8988T (cell line): ENCODE results near the gene PGAP6.
"Not testable (repeated sequence)": the region's sequence is repeated elsewhere in the genome, so short reads cannot be mapped to it uniquely, and the experiment has no call there.

Experiments
- DNase-seq: peaks from one replicate; pipeline ENCODE4 v3.0.0; 2011

PGAP6 gene

DNA sequence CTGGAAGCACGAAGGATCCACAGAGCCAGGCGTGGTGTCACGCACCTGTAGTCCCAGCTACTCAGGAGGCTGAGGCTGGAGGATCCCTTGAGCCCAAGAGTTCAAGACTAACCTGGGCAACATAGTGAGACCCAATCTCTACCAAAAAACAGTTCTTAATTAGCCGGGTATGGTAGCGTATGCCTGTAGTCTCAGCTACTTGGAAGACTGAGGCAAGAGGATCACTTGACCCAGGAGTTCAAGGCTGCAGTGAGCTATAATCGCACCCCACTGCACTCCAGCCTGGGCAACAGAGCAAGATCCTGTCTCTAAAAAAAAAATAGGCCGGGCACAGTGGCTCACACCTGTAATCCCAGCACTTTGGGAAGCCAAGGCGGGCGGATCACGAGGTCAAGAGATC is 33.3 kb downstream of the PGAP6 start:
- DNase-seq, result not testable (repeated sequence)

DNA sequence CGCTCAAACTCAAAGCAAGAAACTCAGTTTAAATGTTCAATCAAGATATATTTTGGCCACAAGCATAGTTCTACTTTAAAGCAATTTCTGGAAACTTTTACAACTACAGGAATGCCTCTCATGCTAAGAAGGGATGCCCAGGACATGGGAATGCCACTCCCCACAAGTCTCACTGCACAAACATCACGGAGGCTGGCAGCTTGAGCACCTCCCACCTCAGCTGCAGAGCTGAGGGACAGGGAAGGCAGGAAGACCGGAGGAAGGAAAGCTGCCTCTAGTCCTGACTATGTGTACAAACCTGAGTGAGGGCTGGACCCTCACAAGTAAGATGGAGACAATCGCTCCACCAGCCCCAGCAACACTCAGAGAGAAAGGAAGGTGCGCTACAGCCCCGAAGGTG is 34.6 kb downstream of the PGAP6 start:
- no peak for DNase-seq

DNA sequence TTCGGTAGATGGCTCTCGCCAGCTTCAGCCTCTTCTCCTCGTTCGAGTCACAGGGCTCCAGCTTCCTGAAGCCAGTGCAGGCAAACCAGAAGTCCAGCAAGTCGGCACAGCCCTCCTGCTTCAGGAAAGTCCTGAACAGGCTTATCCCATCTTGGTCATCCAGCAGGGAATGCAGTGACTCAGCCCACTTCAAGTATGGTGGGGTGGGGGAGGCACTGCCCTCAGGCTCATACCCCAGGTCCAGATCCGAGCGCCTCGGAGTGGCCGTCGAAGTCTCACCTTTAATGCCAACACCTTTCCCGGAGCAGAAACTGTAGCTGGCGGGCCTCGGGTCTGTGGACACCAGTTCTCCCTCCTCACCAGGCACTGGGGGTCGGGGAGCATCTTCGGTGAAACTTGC is 35.2 kb downstream of the PGAP6 start:
- DNase-seq, result no peak

DNA sequence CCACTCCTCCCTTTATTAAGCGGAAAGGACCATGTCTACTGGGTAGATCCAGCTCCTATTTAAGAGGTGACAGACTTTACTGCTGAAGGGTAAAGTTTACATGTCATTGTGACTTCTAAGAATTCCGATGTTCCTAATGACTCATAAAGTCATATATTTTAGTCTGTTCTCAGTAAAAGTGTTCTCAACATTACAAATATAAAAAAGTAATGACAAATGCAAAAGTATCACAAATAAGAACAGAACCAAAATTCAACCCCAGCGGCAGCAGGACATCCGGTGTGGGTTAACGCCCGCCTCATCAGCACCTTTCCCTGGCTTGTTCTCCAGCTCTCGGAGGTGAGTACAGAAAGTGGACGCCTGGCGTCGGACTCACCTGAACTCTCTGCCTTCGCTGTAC is 36.0 kb downstream of the PGAP6 start:
- DNase-seq, result no peak

DNA sequence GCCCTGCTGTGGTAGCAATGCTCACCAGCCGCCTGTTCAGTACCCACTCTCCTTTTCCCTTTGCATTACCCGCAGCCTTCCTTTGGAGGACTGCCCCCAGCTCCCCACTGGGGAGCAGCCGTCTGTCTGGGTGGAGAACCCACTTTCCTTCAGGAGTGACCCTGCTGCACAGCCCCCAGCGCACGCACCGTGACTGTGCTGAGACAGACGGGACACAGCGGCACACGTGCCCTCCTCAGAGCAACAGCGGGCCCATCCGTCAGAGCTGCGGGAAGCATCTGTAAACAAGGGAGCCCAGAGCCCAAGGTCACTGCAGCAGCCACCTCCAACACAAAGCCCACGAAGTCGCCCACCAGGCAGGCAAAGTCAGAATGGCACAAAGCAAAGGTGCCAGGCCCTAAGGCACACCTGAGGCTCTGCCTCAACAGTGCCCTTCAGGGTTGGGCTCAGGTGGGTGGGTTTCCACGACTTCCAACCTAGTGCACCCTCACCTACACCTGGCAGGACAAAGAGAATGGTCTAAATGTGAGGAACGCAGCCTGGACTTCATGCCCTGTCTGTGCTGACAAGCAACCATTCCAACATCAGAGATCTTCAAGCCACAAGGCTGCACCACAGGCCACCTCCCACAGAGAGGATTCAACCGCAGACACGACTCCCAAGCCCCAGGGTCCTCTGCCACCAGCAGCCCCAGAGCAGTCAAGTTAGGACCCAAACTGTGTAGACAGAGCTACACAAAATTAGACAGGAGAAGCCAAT is 39.1 kb downstream of the PGAP6 start:
- no peak for DNase-seq

DNA sequence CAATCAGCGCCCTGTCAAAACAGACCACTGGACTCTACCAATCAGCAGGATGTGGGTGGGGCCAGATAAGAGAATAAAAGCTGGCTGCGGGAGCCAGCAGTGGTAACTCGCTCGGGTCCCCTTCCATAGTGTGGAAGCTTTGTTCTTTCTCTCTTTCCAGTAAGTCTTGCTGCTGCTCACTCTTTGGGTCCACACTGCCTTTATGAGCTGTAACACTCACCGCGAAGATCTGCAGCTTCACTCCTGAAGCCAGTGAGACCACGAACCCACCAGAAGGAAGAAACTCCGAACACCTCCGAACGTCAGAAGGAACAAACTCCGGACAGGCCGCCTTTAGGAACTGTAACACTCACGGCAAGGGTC is 39.8 kb downstream of the PGAP6 start:
- not testable (repeated sequence) for DNase-seq

DNA sequence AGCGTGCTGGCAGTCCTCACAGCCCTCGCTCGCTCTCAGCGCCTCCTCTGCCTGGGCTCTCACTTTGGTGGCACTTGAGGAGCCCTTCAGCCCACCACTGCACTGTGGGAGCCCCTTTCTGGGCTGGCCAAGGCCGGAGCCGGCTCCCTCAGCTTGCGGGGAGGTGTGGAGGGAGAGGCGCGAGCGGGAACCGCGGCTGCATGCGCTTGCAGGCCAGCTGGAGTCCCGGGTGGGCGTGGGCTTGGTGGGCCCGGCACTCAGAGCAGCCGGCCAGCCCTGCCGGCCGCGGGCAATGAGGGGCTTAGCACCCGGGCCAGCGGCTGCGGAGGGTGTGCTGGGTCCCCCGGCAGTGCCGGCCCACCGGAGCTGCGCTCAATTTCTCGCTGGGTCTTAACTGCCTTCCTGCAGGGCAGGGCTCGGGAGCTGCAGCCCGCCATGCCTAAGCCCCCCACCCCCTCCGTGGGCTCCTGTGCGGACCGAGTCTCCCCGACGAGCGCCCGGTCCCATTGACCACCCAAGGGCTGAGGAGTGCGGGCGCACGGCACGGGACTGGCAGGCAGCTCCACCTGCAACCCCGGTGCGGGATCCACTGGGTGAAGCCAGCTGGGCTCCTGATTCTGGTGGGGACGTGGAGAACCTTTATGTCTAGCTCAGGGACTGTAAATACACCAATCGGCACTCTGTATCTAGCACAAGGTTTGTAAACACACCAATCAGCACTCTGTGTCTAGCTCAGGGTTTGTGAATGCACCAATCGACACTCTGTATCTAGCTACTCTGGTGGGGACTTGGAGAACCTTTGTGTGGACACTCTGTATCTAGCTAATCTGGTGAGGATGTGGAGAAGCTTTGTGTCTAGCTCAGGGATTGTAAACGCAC is 40.4 kb downstream of the PGAP6 start:
- DNase-seq, result not testable (repeated sequence)

DNA sequence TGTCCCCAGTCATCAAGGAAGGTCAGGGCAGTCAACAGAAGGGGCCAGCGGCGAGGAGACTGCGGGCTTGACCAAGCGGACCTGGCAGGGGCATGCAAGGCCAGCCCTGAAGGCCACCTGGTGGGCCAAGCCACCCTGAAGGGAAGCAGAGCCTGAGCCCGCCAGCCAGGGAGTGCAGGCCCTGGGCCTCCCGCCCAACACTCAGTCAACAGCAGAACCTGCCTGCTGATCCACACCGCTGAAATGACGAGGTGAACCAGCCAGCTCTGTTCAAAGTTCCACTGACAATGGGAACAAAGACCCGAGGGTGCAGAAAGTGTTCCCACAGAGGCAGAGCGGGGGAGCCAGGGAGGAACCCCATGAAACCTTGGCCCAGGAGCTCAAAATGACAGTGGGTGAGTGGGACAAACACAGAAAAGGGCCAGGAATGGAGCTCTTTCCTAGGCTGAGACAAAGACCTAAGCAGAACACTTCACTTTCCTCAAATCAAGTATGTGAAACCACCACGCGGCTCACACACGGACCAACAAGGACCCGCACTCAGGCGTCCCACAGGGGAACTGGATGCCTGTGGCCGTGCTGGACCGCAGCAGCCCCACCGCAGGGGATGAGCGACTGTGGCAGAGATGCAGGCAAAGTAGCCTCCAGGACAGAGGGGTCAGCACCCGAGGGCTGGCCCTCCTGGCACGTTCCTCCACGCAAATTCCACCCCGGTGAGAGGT is 41.2 kb downstream of the PGAP6 start:
- DNase-seq, result no peak

DNA sequence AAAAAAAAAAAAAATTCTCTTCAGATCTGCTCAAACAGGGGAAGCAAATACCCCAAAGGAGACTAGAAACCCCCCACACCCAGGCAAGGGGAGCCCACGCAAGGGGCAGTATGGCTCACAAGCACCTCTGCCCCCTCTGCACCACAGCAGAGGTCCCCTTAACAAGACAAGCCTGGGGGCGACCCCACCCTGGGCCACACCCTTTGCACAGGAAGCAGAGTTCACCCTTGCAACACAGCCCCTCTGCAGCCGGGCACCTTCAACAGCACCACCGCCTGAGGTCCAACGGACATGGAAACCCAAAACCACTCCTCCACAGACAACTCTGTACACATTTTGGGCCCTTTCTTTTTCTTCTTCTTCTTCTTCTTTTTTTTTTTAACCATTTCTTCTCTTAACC is 42.1 kb downstream of the PGAP6 start:
- DNase-seq, result no peak

DNA sequence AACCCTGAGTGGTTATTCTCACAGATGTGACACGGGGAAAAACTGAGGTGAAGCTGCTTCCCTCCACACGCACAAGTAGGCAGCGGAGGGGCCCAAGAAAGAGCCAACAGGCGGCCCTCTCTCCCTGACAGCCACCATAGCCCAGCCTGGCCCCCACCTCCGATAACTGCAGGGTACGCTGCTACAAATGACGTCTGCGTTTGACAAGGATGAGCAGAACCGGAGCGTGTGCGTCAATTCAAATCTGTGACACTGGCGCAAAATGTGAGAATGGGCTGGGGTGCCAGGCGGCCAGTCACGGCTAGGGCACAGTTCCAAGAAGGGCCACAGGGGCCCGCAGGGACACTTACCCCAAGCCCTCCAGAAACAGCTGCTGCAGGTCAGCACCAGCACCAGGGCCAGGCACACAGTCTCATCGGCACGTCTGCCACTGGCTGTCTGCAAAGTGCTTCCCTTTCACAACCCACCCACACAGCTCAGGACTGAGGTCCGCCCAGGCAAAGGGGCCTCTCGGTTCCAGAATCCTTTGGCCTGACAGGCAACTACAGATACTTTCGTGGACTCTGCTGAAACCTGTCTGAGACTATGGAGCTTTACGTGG is 43.7 kb downstream of the PGAP6 start:
- no peak for DNase-seq

DNA sequence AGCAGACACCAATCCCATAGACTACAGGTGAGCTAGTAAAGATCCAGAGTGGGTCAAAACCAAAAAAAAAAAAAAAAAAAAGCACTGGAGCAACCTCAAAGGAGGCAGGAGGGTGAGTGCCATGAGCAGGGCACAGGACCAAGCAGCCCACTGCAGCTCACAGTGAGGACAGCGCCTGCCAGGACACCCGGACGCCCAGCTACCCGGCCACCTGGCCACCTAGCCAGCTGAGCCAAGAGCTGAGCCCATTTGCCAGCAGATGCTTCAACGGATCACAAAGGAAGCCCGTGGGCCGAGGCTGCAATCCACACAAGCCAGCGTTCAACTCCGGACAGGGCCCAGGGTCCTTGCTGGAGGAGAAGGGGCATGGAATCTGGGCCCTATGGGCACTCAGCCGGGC is 44.3 kb downstream of the PGAP6 start:
- DNase-seq, result no peak

DNA sequence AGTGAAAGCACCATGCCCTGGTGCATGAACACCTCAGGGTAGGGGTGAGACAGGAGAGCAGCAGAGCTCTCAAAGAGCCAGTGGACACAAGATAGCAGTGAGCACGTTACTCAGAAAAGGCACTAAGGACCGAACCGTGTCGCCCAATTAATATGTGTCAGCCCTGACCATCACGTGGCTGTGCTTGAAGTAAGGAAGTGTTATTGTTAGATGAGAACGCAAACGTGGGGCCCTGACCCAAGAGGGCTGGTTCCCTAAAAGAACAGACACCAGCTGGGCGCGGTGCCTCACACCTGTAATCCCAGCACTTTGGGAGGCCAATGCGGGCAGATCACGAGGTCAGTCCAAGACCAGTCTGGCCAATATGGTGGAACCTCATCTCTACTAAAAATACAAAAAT is 45.5 kb downstream of the PGAP6 start:
- no peak for DNase-seq

DNA sequence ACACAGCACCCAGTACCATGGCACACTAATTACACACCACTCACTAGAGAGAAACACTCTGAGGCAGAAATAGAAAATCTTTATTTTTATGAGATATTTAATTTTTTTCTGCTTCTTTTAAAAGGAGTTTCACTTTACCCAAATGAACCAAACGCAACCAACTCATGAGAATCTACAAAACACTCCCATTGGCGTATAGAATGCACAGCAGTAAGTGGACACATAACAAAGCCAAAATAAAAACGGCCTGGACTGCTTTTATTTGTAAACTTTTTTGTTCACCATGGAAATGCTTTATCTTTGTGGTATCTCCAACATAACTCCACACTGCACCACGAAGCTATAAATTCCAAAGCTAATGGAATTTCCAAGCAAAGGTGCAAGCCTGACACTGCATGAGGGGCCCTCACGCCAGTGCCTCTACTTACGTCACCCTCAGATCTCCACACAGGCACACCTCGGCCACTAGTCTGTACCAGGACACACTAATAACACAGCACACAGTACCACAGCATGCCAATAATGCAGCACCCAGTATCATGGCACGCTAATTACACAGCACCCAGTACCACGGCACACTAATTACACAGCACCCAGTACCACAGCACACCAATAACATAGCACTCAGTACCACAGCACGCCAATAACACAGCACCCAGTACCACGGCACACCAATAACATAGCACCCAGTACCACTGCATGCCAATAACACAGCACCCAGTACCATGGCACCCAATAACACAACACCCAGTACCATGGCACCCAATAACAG is 46.7 kb downstream of the PGAP6 start:
- not testable (repeated sequence) for DNase-seq

DNA sequence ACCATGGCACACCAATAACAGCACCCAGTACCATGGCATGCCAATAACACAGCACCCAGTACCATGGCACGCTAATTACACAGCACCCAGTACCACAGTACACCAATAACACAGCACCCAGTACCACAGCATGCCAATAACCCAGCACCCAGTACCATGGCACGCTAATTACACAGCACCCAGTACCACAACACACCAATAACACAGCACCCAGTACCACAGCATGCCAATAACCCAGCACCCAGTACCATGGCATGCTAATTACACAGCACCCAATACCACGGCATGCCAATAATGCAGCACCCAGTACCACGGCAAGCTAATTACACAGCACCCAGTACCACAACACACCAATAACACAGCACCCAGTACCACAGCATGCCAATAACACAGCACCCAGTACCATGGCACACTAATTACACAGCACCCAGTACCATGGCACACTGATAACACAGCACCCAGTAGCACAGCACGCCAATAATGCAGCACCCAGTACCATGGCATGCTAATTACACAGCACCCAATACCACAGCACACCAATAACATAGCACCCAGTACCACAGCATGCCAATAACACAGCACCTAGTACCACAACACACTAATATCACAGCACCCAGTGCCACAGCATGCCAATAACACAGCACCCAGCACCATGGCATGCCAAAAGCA is 47.5 kb downstream of the PGAP6 start:
- DNase-seq, result not testable (repeated sequence)

DNA sequence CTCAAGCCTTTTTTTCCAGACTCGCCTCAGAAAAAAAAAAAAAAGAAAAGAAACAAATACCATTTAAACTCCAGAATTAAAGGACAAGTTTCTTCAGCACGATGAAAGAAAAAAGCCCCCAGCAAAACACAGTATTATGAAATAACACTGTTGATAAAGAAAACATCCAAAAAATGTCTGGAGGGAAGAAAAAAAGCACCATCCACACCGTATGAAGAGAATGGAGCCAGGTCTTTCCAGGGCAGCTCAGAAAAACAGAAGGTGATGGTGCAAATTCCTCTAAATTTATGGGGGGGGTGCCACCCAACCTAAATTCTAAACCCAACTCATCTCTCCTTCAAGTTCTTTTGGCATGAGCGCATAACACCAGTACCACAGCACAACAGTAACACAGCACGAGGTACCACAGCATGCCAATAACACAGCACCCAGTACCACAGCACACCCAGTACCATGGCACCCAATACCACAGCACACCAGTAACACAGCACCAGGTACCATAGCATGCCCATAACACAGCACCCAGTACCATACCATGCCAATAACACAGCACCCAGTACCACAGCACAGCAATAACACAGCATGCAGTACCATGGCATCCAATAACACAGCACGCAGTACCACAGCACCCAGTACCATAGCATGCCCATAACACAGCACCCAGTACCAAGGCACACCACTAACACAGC is 48.2 kb downstream of the PGAP6 start:
- DNase-seq, result no peak

DNA sequence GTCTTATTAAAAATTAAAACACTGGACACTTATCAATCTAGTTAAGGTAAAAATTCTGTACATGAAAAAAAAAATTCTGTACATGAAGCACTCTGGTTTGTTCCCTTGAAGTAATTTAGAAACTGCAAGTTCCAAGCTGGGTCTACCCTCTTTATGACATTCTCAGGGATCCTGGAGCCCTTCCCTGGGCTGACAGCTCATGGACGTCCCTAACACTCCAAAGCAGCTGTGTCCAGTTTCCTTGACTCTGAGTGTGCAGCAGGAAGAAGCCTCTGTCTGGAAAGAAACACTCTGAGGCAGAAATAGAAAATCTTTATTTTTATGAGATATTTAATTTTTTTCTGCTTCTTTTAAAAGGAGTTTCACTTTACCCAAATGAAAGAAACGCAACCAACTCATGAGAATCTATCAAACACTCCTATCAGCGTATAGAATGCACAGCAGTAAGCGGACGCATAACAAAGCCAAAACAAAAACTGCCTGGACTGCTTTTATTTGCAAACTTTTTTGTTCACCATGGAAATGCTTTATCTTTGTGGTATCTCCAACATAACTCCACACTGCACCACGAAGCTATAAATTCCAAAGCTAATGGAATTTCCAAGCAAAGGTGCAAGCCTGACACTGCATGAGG is 50.5 kb downstream of the PGAP6 start:
- not testable (repeated sequence) for DNase-seq

DNA sequence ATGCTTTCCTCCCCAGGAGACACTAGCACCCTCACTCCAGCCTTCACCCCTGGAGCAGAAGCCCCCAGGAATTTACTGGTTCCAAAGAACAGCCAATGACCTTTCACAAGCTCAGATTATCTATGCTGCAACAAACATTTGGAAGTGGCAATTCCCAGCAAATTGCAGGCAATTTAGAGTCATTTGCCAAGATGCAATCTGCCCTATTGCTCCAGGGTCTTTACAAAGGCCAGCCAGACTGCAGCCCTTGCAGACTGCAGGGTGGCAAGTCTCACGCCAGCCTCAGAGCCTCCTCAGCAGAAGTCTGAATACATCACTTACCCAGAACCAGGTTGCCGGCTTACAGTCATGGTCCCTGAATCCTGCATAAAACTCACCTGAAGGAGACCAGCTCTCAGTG is 51.0 kb downstream of the PGAP6 start:
- no peak for DNase-seq

DNA sequence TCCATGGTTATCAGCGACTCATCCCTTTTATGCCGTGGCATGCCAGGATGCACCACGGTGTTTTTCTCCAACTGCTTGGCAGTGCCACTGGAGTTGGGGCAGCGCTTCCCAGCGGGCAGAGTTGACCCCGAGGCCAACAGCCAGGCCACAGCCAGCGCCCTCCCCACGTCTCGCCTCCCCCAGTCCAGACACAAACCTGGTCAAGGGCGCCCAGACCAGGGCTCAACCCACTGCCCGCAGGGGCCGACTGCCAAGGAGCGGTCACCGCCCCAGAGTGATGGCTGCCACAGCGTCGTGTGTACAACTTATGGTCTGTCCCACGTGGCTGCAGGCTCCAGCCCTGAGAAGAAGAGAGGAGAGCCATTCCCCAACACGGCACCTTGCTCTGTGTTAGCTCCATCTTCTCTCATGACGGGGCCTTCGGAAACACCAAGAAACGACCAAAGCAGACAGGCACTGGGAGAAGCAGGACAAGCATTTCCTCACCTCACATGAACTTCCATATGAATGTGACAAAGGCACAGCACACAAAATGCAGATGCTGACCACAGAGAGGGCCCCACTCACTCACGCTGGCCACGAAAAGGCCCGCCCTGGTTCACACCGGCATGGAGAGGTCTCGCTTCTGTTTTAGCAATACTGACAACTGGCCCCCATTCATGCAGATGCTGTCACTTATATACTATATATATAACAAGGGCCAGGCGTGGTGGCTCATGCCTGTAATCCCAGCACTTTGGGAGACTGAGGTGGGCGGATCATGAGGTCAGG is 56.2 kb downstream of the PGAP6 start:
- DNase-seq, result no peak

DNA sequence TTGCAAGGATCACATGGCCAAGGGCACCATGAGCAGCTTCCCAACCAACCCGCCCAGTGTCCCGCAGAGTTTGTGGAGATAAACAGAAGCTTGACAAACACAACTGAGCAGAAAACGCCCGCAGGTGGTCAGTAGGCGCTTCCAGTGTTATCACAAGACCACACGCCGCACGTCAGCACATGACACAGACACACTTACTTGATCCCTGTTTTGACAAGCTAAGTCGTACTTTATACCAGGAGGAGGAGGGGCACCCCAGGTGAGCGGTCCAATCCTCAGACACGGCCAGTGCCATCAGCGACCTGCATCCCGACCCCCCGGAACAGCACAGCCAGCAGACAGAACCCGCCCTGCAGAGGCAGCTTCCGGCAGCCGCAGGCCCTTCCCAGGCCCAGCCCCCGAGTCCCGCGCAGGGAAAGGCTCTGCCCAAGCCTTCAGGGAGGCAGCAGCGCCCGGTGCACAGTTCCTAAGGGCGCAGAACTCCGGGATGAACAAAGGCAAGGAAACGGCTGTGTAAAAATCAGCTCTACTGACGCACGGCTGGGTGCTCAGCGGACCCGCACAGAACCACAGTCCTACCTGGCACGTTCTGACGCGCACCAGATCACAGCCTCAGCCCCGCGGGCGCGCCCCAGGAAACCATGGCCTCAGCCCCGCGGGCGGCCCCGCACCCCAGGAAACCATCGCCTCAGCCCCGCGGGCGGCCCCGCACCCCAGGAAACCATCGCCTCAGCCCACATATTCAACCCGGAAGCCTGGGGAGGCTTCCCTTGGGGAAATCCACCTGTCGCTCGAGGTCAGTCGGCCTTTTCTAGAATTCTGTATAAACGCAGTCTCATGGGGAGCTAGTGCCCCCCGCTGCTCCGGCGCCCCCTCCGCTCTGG is 57.1 kb downstream of the PGAP6 start:
- no peak for DNase-seq
